GM23248 (cell line): ENCODE data around the gene P2RY4. TPM values are rescaled to one million over a fixed set of nuclear protein-coding genes. Genes with fewer than 3 reads are reported as not detected.

Experiments used
- DNase-seq: peaks from one replicate; pipeline ENCODE4 v3.0.0-alpha.2; 2015
- H2AFZ ChIP-seq: fragments of 200-600 bp; sonication (generic); 2 replicates; pipeline ENCODE4 v1.6.1; 2016; ENCODE audit warnings: antibody characterized with exemption
- H3F3A ChIP-seq: fragments of 200-600 bp; sonication (generic); 2 replicates; pipeline ENCODE4 v1.6.1; 2016; ENCODE audit warnings: mild to moderate bottlenecking, antibody characterized with exemption, mixed run types; ENCODE audit not compliant: insufficient read depth
- H3K27ac ChIP-seq: fragments of 200-600 bp; sonication (generic); 2 replicates; pipeline ENCODE4 v1.5.1; 2016; ENCODE audit warnings: mild to moderate bottlenecking
- H3K27me3 ChIP-seq: fragments of 200-600 bp; sonication (generic); replicated peaks from 2 replicates; pipeline ENCODE4 v1.6.1; 2016; ENCODE audit warnings: mild to moderate bottlenecking; ENCODE audit not compliant: insufficient read depth
- H3K36me3 ChIP-seq: fragments of 200-600 bp; sonication (generic); 2 replicates; pipeline ENCODE4 v1.6.1; 2016; ENCODE audit warnings: low read depth, mild to moderate bottlenecking
- H3K4me1 ChIP-seq: fragments of 200-600 bp; sonication (generic); 2 replicates; pipeline ENCODE4 v1.6.1; 2016; ENCODE audit warnings: mild to moderate bottlenecking; ENCODE audit not compliant: insufficient read depth
- H3K4me2 ChIP-seq: fragments of 200-600 bp; sonication (generic); one replicate; pipeline ENCODE4 v1.6.1; 2016; ENCODE audit warnings: mild to moderate bottlenecking; ENCODE audit not compliant: unreplicated experiment
- H3K4me3 ChIP-seq: fragments of 200-600 bp; sonication (generic); 2 replicates; pipeline ENCODE4 v1.5.1; 2016; ENCODE audit warnings: mild to moderate bottlenecking
- H3K79me2 ChIP-seq: fragments of 200-600 bp; sonication (generic); 2 replicates; pipeline ENCODE4 v1.6.1; 2016; ENCODE audit warnings: mild to moderate bottlenecking; ENCODE audit not compliant: insufficient read depth
- H3K9ac ChIP-seq: fragments of 200-600 bp; sonication (generic); 2 replicates; pipeline ENCODE4 v1.6.1; 2016; ENCODE audit warnings: mild to moderate bottlenecking
- H3K9me2 ChIP-seq: fragments of 200-600 bp; sonication (generic); 2 replicates; pipeline ENCODE4 v1.6.1; 2016; ENCODE audit warnings: mixed run types, mild to moderate bottlenecking, moderate library complexity; ENCODE audit not compliant: insufficient read depth
- H3K9me3 ChIP-seq: fragments of 200-600 bp; sonication (generic); one replicate; pipeline ENCODE4 v1.6.1; 2017; ENCODE audit warnings: low read depth
- H4K20me1 ChIP-seq: fragments of 200-600 bp; sonication (generic); 2 replicates; pipeline ENCODE4 v1.6.0; 2016; ENCODE audit not compliant: insufficient read depth
- EZH2 ChIP-seq: fragments of 200-600 bp; sonication (generic); IDR thresholded peaks from 2 replicates; pipeline ENCODE4 v1.6.1; 2018; ENCODE audit warnings: antibody characterized with exemption, mild to moderate bottlenecking; ENCODE audit not compliant: insufficient read depth, poor library complexity, severe bottlenecking
- EZH2phosphoT487 ChIP-seq: fragments of 200-600 bp; sonication (generic); IDR thresholded peaks from 2 replicates; pipeline ENCODE4 v1.6.1; 2018; ENCODE audit warnings: antibody characterized with exemption, moderate library complexity, mild to moderate bottlenecking, low read depth; ENCODE audit not compliant: insufficient read depth
- WGBS, 2 experiments: methylation state at CpG; one replicate each; pipeline ENCODE4 v1.1.6; 2015 to 2017; ENCODE audit warnings: low lambda C conversion rate in 2 of 2, low coverage in 1 of 2; ENCODE audit errors: missing lambda C conversion rate in 2 of 2; 5-methylcytosine and 5-hydroxymethylcytosine counted together
- in situ Hi-C: fragments of 300-500 bp; cut with MboI; formaldehyde crosslinking; loops from 2 replicates; pipeline ENCODE4 v1.15.0; 2020
- polyA plus RNA-seq: library from polyadenylated mRNA; unstranded; fragments of >200 nt; fragmentation: Nextera tagmentation; extraction: Ambion mirVana; gene quantifications from 2 replicates; pipeline ENCODE4 v1.2.1, GENCODE V29; 2016
- total RNA-seq: library from RNA; depleted of rRNA; stranded (reverse); fragments of >200 nt; shearing (Covaris generic); gene quantifications from 2 replicates; pipeline ENCODE4 v1.2.3, GENCODE V29; 2014

The P2RY4 gene
- total and polyA plus RNA-seq, 2 experiments from 2014 or later, result not detected

GRCh38 chrX:70241501-70241900 lies 18.5 kb downstream of the P2RY4 start:
- no peak for DNase-seq
- Histone ChIP-seq H3K36me3 (no peaks in the 10 kb centered on the region), H4K20me1 (no peaks in the 10 kb centered on the region), H2AFZ (no peak overlapping the region), H3K27ac (no peak overlapping the region), H3K9ac (no peak overlapping the region), H3K27me3 (no peaks in the 10 kb centered on the region), H3K4me1 (no peaks in the 10 kb centered on the region), H3K9me3 (no peaks in the 10 kb centered on the region), H3K4me3 (no peak overlapping the region), H3F3A (no peaks in the 10 kb centered on the region), H3K9me2 (no peaks in the 10 kb centered on the region), H3K4me2 (no peak overlapping the region), H3K79me2 (no peaks in the 10 kb centered on the region)
- TF ChIP-seq EZH2phosphoT487 (no peak), EZH2 (no peak)
- in situ Hi-C loops, result no loop called here
- WGBS, 2 experiments, result 50 to 55% methylated on average over 2 of the region's 2 CpGs

GRCh38 chrX:70240751-70241150 lies 19.3 kb downstream of the P2RY4 start:
- Histone ChIP-seq H3K27me3 (no peaks in the 10 kb centered on the region), H3K36me3 (no peaks in the 10 kb centered on the region), H3K9me2 (no peaks in the 10 kb centered on the region), H3K4me3 (no peak overlapping the region), H3F3A (no peaks in the 10 kb centered on the region), H4K20me1 (no peaks in the 10 kb centered on the region), H3K4me1 (no peaks in the 10 kb centered on the region), H3K9ac (no peak overlapping the region), H2AFZ (no peak overlapping the region), H3K4me2 (no peak overlapping the region), H3K9me3 (no peaks in the 10 kb centered on the region), H3K27ac (no peak overlapping the region), H3K79me2 (no peaks in the 10 kb centered on the region)
- 83 to 93% methylated on average over 1 of the region's 1 CpG for WGBS, 2 experiments
- in situ Hi-C loops, result no loop called here
- TF ChIP-seq EZH2, result no peak
- DNase-seq, result no peak

GRCh38 chrX:70234355-70234754 lies 25.6 kb downstream of the P2RY4 start, which contains the start of gene AWAT1:
TSS of gene AWAT1 (plus strand) at chrX:70234655. CDS start at chrX:70234696, 41 bp downstream.
- Histone ChIP-seq H3K4me3 (no peak within 1 kb of the TSS), H3K27ac (no peak within 1 kb of the TSS), H3K36me3 (no peaks in the 10 kb centered on the region), H3K79me2 (no peaks in the 10 kb centered on the region), H4K20me1 (no peaks in the 10 kb centered on the region), H2AFZ (no peak within 1 kb of the TSS), H3K4me1 (no peaks in the 10 kb centered on the region), H3K9me2 (no peaks in the 10 kb centered on the region), H3K4me2 (no peak within 1 kb of the TSS), H3K9ac (no peak within 1 kb of the TSS), H3K27me3 (no peaks in the 10 kb centered on the region), H3K9me3 (no peaks in the 10 kb centered on the region), H3F3A (no peaks in the 10 kb centered on the region)
- in situ Hi-C loops, result no loop called here
- peak; percentile 27 for DNase-seq
- WGBS, 2 experiments, result 42 to 44% methylated on average over 1 to 3 of the region's 3 CpGs
- TF ChIP-seq EZH2 (no peak), EZH2phosphoT487 (no peak)

- no peak for DNase-seq
- 73 to 96% methylated on average over 3 to 4 of the region's 4 CpGs for WGBS, 2 experiments
- Histone ChIP-seq H3K9ac (no peak overlapping the region), H3K36me3 (no peaks in the 10 kb centered on the region), H2AFZ (no peak overlapping the region), H3K27ac (no peak overlapping the region), H3K4me1 (no peaks in the 10 kb centered on the region), H3F3A (no peaks in the 10 kb centered on the region), H3K27me3 (no peaks in the 10 kb centered on the region), H3K4me3 (no peak overlapping the region), H3K79me2 (no peaks in the 10 kb centered on the region), H3K9me3 (no peaks in the 10 kb centered on the region), H3K4me2 (no peak overlapping the region), H4K20me1 (no peaks in the 10 kb centered on the region), H3K9me2 (no peaks in the 10 kb centered on the region)
- no peak for TF ChIP-seq EZH2phosphoT487
- TF ChIP-seq EZH2, result no peak
- in situ Hi-C loops, result no loop called here
Observed at GRCh38 chrX:70231666-70232065, 28.3 kb downstream of the P2RY4 start.

GRCh38 chrX:70226687-70227086 lies 33.3 kb downstream of the P2RY4 start:
- TF ChIP-seq EZH2 (no peak), EZH2phosphoT487 (no peak)
- DNase-seq, result no peak
- H2AFZ ChIP-seq, result no peak overlapping the region
- H3F3A ChIP-seq, result no peaks in the 10 kb centered on the region
- no peak overlapping the region for H3K4me3 ChIP-seq
- H3K27ac ChIP-seq, result no peak overlapping the region
- no peak overlapping the region for H3K9ac ChIP-seq
- no peaks in the 10 kb centered on the region for H3K79me2 ChIP-seq
- no peaks in the 10 kb centered on the region for H4K20me1 ChIP-seq
- H3K27me3 ChIP-seq, result no peaks in the 10 kb centered on the region
- in situ Hi-C loops, result no loop called here
- no peaks in the 10 kb centered on the region for H3K9me3 ChIP-seq
- H3K4me2 ChIP-seq, result no peak overlapping the region
- no peaks in the 10 kb centered on the region for H3K9me2 ChIP-seq
- no peaks in the 10 kb centered on the region for H3K4me1 ChIP-seq
- H3K36me3 ChIP-seq, result no peaks in the 10 kb centered on the region
- 38 to 53% methylated on average over 2 of the region's 2 CpGs for WGBS, 2 experiments
